Measurements from ENCODE around the gene DNAH1. TPM values are rescaled to one million over a fixed set of nuclear protein-coding genes. Genes with fewer than 3 reads are reported as not detected.

DNAH1 gene
- polyA plus RNA-seq, 1 donor (not counting 4 experiments of a cell fraction or from before 2014, with no cell fraction given) = 0.33 TPM

DNA sequence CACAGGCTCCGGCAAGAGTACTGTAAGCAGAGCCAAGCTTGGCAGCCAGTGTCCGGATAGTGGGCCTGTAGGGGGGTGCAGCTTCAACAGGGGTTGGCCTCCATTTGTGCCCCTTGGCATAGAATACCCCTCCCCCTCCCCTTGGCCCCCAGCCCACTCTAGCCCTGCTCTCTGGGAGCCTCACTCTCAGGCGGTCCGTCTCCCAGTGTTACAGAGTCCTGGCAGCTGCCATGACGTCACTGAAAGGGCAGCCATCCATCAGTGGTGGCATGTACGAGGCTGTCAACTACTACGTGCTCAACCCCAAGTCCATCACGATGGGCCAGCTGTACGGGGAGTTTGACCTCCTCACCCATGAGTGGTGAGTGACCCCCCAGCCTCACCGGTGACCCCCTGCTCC, 50.4 kb downstream of the DNAH1 start:
- no peaks in the 10 kb centered on the region for H4K20me1 ChIP-seq (ENCODE audit: control insufficient read depth, extremely low read depth, insufficient read depth, low read length)
- FAIRE-seq = no peak
- H3K4me1 ChIP-seq (ENCODE audit: control insufficient read depth, extremely low read depth, insufficient read depth, low read length) = no peaks in the 10 kb centered on the region
- no peak overlapping the region for H2AFZ ChIP-seq (ENCODE audit: control insufficient read depth, low read length)
- H3K27ac ChIP-seq (ENCODE audit: control insufficient read depth, insufficient read depth, low read length) = no peak overlapping the region
- H3K79me2 ChIP-seq (ENCODE audit: control insufficient read depth, insufficient read depth, low read length) = no peaks in the 10 kb centered on the region
- DNase-seq (ENCODE audit: low read depth, low spot score) = no peak
- no peak overlapping the region for H3K4me2 ChIP-seq (ENCODE audit: control insufficient read depth, extremely low read depth, insufficient read depth, low read depth, low read length)
- TF ChIP-seq EZH2 (IDR thresholded peaks at IDR 0.05; ENCODE audit: low read length) = no peak
- TF ChIP-seq, protein P1, sequence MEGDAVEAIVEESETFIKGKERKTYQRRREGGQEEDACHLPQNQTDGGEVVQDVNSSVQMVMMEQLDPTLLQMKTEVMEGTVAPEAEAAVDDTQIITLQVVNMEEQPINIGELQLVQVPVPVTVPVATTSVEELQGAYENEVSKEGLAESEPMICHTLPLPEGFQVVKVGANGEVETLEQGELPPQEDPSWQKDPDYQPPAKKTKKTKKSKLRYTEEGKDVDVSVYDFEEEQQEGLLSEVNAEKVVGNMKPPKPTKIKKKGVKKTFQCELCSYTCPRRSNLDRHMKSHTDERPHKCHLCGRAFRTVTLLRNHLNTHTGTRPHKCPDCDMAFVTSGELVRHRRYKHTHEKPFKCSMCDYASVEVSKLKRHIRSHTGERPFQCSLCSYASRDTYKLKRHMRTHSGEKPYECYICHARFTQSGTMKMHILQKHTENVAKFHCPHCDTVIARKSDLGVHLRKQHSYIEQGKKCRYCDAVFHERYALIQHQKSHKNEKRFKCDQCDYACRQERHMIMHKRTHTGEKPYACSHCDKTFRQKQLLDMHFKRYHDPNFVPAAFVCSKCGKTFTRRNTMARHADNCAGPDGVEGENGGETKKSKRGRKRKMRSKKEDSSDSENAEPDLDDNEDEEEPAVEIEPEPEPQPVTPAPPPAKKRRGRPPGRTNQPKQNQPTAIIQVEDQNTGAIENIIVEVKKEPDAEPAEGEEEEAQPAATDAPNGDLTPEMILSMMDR (optimal IDR thresholded peaks at IDR 0.05 in 1 of 3, IDR thresholded peaks at IDR 0.05 in 1 of 3, conservative IDR thresholded peaks at IDR 0.05 in 1 of 3; ENCODE audit: extremely low read depth in 1 of 3, insufficient read depth in 2 of 3, low read length in 3 of 3) = no peak
- no peaks in the 10 kb centered on the region for H3K9me3 ChIP-seq (ENCODE audit: control insufficient read depth, low read depth, low read length)
- H3K9me1 ChIP-seq (ENCODE audit: control insufficient read depth, extremely low read depth, insufficient read depth, low read length) = no peaks in the 10 kb centered on the region
- no peak overlapping the region for H3K9ac ChIP-seq (ENCODE audit: control insufficient read depth, extremely low read depth, insufficient read depth, low read length)
- no peaks in the 10 kb centered on the region for H3K36me3 ChIP-seq (ENCODE audit: control insufficient read depth in 2 of 2, extremely low read depth in 1 of 2, insufficient read depth in 2 of 2, low read length in 2 of 2)
- H3K27me3 ChIP-seq (ENCODE audit: control insufficient read depth, extremely low read depth, insufficient read depth, low read length) = no peaks in the 10 kb centered on the region
- H3K4me3 ChIP-seq (ENCODE audit: control insufficient read depth in 2 of 3, extremely low read depth in 1 of 3, insufficient read depth in 2 of 3, low read depth in 1 of 3, low read length in 3 of 3) = no peak overlapping the region
- dilution Hi-C loops (cut with MboI; ENCODE audit: extremely low pct_ligation_motif_present, low sequenced_read_pairs) = no loop called here

DNA sequence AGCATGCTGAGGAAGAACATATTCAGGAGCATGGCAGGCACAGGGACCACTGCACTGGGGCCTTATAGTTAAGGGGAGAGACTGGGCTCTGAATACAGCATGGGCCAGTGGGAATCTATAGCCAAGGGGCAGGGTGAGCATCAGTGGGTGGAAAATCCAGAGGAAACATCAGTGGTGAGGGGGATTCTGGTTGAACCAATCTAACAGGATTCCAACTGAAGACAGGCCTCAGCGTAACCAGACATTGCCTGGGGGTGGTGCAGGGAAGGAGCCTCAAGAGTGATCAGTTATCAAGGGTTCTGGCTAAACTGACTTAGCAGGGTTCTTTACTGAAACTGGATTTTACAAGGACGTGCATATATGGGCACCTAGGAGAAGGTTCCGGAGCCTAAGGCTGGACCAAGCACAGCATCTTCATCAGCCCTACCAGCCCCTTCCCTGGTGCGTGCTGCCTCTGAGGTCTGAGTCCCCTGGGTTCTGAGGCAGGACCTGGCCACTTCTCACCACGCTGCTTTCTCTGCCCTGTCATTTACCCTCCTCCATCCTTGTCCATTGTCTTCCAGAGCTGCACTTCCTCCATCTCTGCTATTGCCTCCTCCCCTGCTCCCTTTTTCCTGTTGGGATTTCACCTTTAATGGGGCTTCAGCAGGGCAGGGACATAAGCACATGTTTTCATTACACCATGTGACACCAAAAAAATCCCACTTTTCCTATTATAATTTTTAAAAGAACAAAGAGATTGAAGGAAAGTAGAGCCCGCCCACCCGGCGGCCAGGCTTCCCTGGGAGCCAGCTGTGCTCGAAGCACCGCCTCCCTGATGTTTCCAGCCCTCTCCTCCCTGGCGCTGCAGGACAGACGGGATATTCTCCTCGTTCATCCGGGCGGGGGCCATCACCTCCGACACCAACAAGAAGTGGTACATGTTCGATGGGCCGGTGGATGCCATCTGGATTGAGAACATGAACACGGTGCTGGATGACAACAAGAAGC, 52.1 kb downstream of the DNAH1 start:
- Histone ChIP-seq H3K9ac (ENCODE audit: control insufficient read depth, extremely low read depth, insufficient read depth, low read length) (no peak overlapping the region), H3K4me3 (ENCODE audit: control insufficient read depth in 2 of 3, extremely low read depth in 1 of 3, insufficient read depth in 2 of 3, low read depth in 1 of 3, low read length in 3 of 3) (no peak overlapping the region), H3K27me3 (ENCODE audit: control insufficient read depth, extremely low read depth, insufficient read depth, low read length) (no peaks in the 10 kb centered on the region), H2AFZ (ENCODE audit: control insufficient read depth, low read length) (no peak overlapping the region), H3K27ac (ENCODE audit: control insufficient read depth, insufficient read depth, low read length) (no peak overlapping the region), H3K9me1 (ENCODE audit: control insufficient read depth, extremely low read depth, insufficient read depth, low read length) (no peaks in the 10 kb centered on the region), H3K4me2 (ENCODE audit: control insufficient read depth, extremely low read depth, insufficient read depth, low read depth, low read length) (no peak overlapping the region), H3K36me3 (ENCODE audit: control insufficient read depth in 2 of 2, extremely low read depth in 1 of 2, insufficient read depth in 2 of 2, low read length in 2 of 2) (no peaks in the 10 kb centered on the region), H3K9me3 (ENCODE audit: control insufficient read depth, low read depth, low read length) (no peaks in the 10 kb centered on the region), H4K20me1 (ENCODE audit: control insufficient read depth, extremely low read depth, insufficient read depth, low read length) (no peaks in the 10 kb centered on the region), H3K4me1 (ENCODE audit: control insufficient read depth, extremely low read depth, insufficient read depth, low read length) (no peaks in the 10 kb centered on the region), H3K79me2 (ENCODE audit: control insufficient read depth, insufficient read depth, low read length) (no peaks in the 10 kb centered on the region)
- FAIRE-seq (no peak), DNase-seq (ENCODE audit: low read depth, low spot score) (no peak)
- dilution Hi-C loops (cut with MboI; ENCODE audit: extremely low pct_ligation_motif_present, low sequenced_read_pairs) = no loop called here
- TF ChIP-seq EZH2 (IDR thresholded peaks at IDR 0.05; ENCODE audit: low read length) = no peak
- TF ChIP-seq, protein P1 (optimal IDR thresholded peaks at IDR 0.05 in 1 of 3, IDR thresholded peaks at IDR 0.05 in 1 of 3, conservative IDR thresholded peaks at IDR 0.05 in 1 of 3; ENCODE audit: extremely low read depth in 1 of 3, insufficient read depth in 2 of 3, low read length in 3 of 3) = no peak

All from keratinocyte (primary cell).